Measurements from ENCODE around the gene CTNNA2.

Gene CTNNA2

GRCh38 chr2:79982445-79982844, 469.6 kb downstream of the CTNNA2 start:
- no peak for DNase-seq (ENCODE audit: low spot score)

DNA sequence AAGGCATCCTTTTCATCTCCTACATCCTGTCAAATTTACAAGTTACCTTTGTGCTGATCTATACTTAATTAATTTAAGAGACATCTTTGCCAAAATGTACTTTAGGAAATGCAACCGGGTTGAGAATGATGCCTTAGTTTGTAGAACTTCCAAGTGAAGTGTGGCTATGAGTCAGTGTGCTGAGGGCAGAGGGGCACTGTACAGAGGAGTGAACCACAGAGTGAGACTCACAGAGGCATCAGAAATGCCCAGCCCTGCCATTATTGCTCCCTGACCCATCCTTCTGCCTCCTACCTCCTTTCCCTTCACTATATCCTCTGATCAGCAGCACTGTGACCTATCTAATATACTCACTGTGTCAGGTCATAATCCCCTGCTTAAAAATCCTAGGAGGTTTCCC, 471.6 kb downstream of the CTNNA2 start:
- no peak for DNase-seq (ENCODE audit: low spot score)

DNA sequence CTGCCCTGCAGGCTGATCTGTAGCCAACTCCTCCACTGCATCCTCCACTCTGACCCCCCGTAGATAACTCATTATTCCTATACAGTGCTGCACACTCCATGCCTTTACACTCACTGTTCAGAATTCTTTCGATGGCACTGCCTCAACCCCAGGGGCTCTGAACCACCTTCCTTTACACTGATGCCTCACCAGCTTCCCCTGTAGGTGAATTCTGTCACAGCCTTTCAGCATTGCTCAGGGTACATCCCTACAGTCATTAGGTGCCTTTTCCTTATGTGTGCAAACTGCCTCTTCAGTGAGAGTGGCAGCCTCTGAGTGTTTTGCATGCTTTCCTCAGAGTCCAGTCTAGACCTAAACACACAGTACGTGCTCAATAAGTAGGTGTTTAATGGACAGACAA, 472.3 kb downstream of the CTNNA2 start:
- DNase-seq (ENCODE audit: low spot score): no peak

DNA sequence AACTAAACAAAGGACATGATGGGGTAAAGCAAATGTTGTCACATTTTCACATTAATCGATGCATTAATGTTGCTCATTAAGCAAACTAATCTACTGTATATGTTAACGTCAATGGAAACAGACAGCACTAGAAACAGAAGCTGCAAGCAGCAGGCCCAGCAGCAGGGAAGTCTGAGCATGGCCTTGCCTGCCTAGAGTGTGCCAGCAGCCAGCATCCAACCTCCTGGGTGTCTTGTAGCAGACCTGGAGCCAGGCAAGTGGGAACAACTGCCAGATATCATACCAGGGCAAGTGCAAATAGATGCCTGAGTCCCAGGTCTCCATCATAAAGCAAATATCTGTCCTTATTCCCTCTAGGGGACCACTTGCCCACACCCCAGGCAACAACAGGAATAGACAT, 472.7 kb downstream of the CTNNA2 start:
- no peak for DNase-seq (ENCODE audit: low spot score)

GRCh38 chr2:79993144-79993543, 480.3 kb downstream of the CTNNA2 start:
- no peak for DNase-seq (ENCODE audit: low spot score)

GRCh38 chr2:79994161-79994560, 481.3 kb downstream of the CTNNA2 start:
- no peak for DNase-seq (ENCODE audit: low spot score)

DNA sequence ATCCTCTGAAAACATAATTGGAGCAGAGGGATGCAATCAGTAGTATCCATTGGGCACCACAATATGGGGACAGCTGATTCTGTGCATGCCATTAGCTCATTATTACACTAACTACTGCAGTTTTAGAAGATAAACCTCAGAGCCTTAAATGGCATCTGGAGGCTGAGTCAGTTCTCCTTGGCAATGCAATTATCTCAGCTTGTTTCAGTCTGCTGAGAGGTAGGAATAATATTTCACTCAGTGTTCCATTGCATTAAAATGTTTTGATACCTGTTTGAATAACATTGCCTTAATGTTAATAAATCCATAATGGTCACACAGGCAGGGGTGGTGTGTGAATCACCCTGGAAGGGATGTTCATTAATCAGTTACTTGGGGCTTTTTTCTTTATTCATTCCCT, 482.1 kb downstream of the CTNNA2 start:
- no peak for DNase-seq (ENCODE audit: low spot score)

DNA sequence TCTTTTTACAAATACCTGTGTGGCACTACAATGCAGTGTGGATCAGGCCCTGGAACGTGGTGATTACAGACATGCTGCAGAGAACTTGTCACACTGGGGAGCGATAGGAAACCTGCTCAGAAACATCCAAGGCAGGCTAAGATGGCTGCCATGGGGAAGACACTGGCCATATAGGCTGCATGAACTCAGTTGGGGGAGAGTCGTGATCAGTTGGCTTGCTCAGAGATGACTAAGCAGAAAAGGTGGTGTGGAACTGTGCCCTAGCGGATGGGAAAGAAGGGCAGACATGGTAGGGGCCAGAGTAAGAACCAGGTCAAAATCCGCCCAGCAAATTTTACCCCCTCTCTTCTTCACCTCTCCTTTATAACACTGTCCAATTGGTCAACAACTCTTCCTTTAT, 483.9 kb downstream of the CTNNA2 start:
- no peak for DNase-seq (ENCODE audit: low spot score)

DNA sequence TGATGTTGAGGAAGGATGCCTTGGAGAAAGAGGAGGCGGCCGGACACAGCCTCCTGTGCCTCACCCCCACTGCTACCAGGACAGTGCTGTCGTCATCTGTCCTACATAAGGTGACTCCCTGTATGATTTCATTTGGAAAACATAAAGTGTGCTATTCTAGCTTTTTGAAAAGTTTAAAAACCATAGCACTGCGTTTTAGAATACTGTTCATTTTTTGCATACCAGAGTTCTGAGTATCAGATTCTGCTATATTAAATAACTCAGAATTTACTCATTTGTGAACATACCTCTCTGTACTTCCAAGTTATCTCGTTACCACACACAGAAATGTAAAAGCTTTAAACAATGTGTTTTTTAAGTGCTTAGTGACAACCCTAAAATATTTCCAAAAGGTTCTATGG, 488.9 kb downstream of the CTNNA2 start:
- DNase-seq (ENCODE audit: low spot score): peak; percentile 37

DNA sequence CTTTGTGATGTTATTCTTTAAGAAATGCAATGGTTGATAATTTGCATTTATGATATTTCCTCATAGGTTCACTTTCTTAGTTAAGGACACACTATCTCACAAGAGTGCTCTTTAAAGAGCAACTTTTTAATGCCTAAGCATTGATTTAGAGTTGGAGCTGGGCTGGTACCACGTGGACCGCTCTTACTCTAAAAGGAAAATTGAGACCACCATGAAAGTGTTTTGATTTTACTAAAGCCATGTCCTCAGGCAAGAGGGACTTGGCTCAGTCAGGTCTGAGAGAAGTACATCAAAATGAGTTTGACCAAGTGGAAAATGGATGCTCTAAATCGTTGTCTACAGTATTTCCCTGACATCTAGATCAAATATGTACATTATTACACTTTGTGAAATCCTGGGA, 489.3 kb downstream of the CTNNA2 start:
- no peak for DNase-seq (ENCODE audit: low spot score)

GRCh38 chr2:80002568-80003157, 489.8 kb downstream of the CTNNA2 start:
- DNase-seq (ENCODE audit: low spot score): no peak

GRCh38 chr2:80007777-80008503, 495.1 kb downstream of the CTNNA2 start:
- DNase-seq (ENCODE audit: low spot score): no peak

GRCh38 chr2:80008596-80008995, 495.7 kb downstream of the CTNNA2 start:
- no peak for DNase-seq (ENCODE audit: low spot score)

DNA sequence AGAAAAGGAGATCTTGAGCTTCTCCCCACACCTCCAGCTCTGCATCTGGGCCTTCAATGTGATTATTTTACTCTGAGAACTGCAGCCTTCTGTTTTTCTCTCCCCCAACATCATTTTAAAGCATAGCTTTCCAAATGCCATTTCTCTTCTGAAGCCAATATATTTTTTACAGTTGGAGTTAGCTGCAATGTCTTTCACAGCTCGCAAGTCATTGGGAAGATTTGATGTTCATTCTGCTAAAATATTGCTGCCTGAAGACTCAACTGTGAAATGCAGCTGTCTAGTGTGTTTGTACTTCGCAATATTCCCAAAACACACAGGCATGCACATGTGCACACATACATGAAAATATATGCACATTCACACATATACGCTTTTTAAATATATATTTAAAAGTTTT, 496.4 kb downstream of the CTNNA2 start:
- no peak for DNase-seq (ENCODE audit: low spot score)

DNA sequence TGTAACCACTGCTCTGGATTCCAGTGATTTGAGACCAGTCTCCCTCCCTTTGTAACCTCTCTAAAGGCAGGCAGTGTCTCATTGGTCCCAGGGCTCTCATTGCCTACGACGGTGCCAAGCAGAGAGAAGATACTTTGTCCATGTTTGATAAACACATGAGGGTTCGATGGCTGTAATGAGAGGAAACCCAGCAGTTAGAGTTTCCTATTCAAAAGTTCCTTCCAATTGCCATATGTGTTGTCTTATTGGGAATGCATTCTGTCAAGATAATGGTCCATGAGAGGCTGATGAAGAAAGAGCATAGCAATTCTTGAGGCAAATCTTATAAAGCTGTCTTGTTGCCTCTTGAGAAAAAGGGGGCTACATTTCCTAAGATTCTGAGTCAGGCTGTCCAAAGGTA, 499.2 kb downstream of the CTNNA2 start:
- no peak for DNase-seq (ENCODE audit: low spot score)

DNA sequence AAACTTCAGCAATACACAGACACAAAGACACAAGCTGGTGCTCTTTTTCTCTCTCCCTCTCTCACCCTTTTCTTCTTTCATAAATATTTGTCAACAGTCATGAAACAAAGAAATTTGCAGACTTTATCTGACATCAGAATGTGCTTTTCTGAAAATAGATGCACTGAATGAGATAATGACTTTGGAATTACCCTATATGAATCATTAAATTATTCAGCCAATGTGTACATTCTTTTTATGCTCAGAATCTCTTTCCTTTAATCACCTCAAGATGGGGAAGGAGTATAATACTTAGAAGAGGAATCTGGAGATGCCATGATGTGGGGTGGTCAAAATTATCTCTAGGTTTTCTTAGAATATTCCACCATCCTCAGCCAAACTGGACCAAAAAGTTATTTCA, 501.8 kb downstream of the CTNNA2 start:
- no peak for DNase-seq (ENCODE audit: low spot score)

GRCh38 chr2:80016171-80016570, 503.3 kb downstream of the CTNNA2 start:
- DNase-seq (ENCODE audit: low spot score): no peak

DNA sequence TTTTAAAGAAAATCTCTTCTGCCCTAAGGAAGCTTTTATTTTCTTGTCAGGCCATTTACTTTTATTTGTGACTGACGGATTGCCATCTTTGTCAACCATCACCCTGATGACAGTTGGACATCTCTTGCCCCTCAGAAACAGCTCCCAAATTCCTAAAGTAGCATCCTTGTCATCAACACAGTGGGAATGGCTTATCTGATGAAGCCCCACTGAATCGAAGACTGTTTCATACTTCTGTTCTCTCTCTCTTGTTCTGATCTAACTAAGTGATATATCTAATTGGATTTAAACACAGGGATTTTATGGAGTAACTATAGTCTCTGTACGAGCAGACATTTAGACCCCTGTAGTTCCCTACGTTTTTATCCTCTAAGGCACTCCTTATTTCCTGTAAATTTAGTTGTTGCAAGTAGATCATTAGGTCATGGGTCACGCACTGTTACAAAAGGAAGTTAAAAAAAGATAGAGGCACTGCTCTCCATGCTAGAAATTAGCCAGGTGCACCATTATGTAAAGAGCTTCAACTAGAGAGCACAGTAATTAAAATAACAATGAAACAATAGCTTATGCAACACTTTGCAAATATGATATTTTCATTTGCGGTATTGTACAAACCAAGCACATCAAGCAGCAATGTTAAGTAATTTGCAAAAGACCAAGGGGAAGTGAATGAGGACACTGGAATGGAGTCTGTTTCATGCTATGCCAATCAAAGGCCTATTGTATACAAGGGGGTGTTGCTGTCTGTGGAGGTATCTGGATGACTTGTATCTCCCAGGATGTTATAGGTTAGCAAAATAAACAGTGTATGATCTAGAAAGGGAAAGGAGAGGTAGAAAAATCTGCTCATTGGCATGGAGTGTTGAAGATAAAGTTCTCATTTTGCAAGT, 507.0 kb downstream of the CTNNA2 start:
- no peak for DNase-seq (ENCODE audit: low spot score)

DNA sequence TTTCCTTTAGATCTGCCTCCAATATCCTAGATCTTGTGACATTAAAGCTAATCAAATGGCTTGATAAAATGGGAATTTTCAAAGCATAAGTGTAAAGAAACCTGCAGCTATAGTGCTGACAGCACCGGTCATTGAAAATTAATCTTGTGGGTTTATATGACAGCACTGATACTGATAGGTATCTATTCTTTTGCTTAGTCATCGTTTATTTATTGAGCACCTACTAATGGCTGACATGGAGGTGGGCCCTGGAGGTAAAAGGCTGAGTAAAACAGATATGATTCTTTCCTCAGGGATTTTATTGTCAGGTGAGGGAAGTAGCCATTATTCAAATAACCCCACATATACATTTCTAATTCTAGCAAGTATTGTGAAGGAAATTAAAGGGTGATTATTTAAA, 509.2 kb downstream of the CTNNA2 start:
- no peak for DNase-seq (ENCODE audit: low spot score)

DNA sequence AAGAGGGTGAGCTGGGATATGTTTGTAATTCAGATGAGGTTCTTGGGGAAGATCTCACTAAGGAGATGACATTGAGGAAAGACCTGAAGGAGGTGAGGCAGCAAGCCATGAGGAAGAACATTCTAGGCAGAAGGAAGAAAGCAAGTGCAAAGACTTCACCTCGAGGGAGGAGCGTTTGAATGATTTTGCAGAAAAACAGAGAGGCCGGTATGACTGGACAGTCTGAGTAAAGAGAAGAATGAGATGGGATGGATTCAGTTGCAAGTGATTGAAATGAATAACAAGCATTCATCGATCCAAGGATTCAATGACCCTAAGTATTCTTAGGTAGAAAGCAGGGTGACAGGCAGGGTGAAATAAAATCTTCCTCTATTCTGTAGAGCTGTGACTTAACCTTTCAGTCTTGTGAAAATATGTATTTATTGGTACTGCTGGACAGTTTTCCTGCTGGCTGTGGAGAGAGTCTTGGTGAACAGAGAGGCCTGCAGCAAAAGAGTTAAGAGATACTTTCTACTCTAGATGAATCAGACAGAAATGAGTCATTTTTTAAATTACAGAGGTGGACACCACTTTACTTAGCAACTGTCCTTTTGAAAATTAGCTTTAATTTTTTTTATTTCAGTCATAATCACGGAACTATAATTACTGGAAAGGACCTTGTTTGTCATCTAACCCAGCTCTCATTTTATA, 513.3 kb downstream of the CTNNA2 start:
- no peak for DNase-seq (ENCODE audit: low spot score)

GRCh38 chr2:80028051-80028450, 515.2 kb downstream of the CTNNA2 start:
- DNase-seq (ENCODE audit: low spot score): no peak

DNA sequence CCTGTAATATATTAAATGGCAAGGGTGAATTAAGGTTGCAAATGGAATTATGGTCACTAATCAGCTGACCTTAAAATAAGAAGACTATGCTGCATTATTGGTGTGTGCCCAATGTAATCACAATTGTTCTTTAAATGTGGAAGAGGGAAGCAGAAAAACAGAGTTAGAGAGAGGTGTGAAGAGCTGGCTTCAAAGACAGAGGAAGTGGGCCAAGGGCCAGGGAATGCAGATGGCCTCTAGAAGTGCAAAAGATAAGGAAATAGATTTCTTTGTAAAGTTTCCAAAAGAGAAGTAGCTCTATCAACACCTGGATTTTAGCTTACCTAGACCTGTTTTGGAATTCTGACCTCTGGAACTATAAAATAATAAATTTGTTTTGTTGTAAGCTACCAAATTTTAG, 515.7 kb downstream of the CTNNA2 start:
- no peak for DNase-seq (ENCODE audit: low spot score)

GRCh38 chr2:80030135-80030534, 517.3 kb downstream of the CTNNA2 start:
- DNase-seq (ENCODE audit: low spot score): no peak

All from hepatic stellate cell (primary cell).